ENCODE results near the gene RNF144B. TPM values are rescaled to one million over a fixed set of nuclear protein-coding genes. Genes with fewer than 3 reads are reported as not detected.
"Not testable (repeated sequence)": the region's sequence is repeated elsewhere in the genome, so short reads cannot be mapped to it uniquely, and the experiment has no call there.

RNF144B gene
- total RNA-seq, 1 donor from 2014 or later = not detected

GRCh38 chr6:18352001-18352400, 35.1 kb upstream of the RNF144B start:
- Mint-ChIP-seq H3K4me1 (ENCODE audit: low read depth, unreplicated experiment) (no peaks in the 10 kb centered on the region), H3K27ac (ENCODE audit: unreplicated experiment) (no peak overlapping the region)

GRCh38 chr6:18352842-18353241, 34.3 kb upstream of the RNF144B start:
- no peaks in the 10 kb centered on the region for H3K4me1 Mint-ChIP-seq (ENCODE audit: low read depth, unreplicated experiment)
- DNase-seq = no peak
- H3K27me3 Mint-ChIP-seq (ENCODE audit: unreplicated experiment) = no peaks in the 10 kb centered on the region
- no peak overlapping the region for H3K4me3 Mint-ChIP-seq (ENCODE audit: unreplicated experiment)
- no peak overlapping the region for H3K27ac Mint-ChIP-seq (ENCODE audit: unreplicated experiment)
- no peak for TF ChIP-seq CTCF (IDR thresholded peaks at IDR 0.05; ENCODE audit: partially characterized antibody, unreplicated experiment)
- no peaks in the 10 kb centered on the region for H3K9me3 Mint-ChIP-seq (ENCODE audit: unreplicated experiment)
- H3K36me3 Mint-ChIP-seq (ENCODE audit: unreplicated experiment) = no peaks in the 10 kb centered on the region

More at GRCh38 chr6:18352001-18352400, 35.1 kb upstream of the RNF144B start:
- no peak for DNase-seq
- no peaks in the 10 kb centered on the region for H3K9me3 Mint-ChIP-seq (ENCODE audit: unreplicated experiment)
- H3K4me3 Mint-ChIP-seq (ENCODE audit: unreplicated experiment) = no peak overlapping the region
- no peaks in the 10 kb centered on the region for H3K36me3 Mint-ChIP-seq (ENCODE audit: unreplicated experiment)
- TF ChIP-seq CTCF (IDR thresholded peaks at IDR 0.05; ENCODE audit: partially characterized antibody, unreplicated experiment) = no peak
- no peaks in the 10 kb centered on the region for H3K27me3 Mint-ChIP-seq (ENCODE audit: unreplicated experiment)

GRCh38 chr6:18353251-18353650, 33.9 kb upstream of the RNF144B start:
- Mint-ChIP-seq H3K9me3 (ENCODE audit: unreplicated experiment) (no peaks in the 10 kb centered on the region), H3K4me1 (ENCODE audit: low read depth, unreplicated experiment) (no peaks in the 10 kb centered on the region), H3K27me3 (ENCODE audit: unreplicated experiment) (no peaks in the 10 kb centered on the region), H3K36me3 (ENCODE audit: unreplicated experiment) (peaks cover 3% of the 10 kb centered on the region), H3K4me3 (ENCODE audit: unreplicated experiment) (no peak overlapping the region), H3K27ac (ENCODE audit: unreplicated experiment) (no peak overlapping the region)
- no peak for TF ChIP-seq CTCF (IDR thresholded peaks at IDR 0.05; ENCODE audit: partially characterized antibody, unreplicated experiment)
- no peak for DNase-seq

GRCh38 chr6:18357546-18357945, 29.6 kb upstream of the RNF144B start:
- H3K36me3 Mint-ChIP-seq (ENCODE audit: unreplicated experiment); H3K27me3 Mint-ChIP-seq (ENCODE audit: unreplicated experiment); H3K4me3 Mint-ChIP-seq (ENCODE audit: unreplicated experiment); H3K9me3 Mint-ChIP-seq (ENCODE audit: unreplicated experiment); DNase-seq; H3K4me1 Mint-ChIP-seq (ENCODE audit: low read depth, unreplicated experiment); H3K27ac Mint-ChIP-seq (ENCODE audit: unreplicated experiment): not testable (repeated sequence)

- H3K36me3 Mint-ChIP-seq (ENCODE audit: unreplicated experiment) = peaks cover 6% of the 10 kb centered on the region
- DNase-seq = no peak
- H3K27ac Mint-ChIP-seq (ENCODE audit: unreplicated experiment) = no peak overlapping the region
- no peak overlapping the region for H3K4me3 Mint-ChIP-seq (ENCODE audit: unreplicated experiment)
- H3K27me3 Mint-ChIP-seq (ENCODE audit: unreplicated experiment) = peaks cover 1% of the 10 kb centered on the region
- no peaks in the 10 kb centered on the region for H3K4me1 Mint-ChIP-seq (ENCODE audit: low read depth, unreplicated experiment)
- no peak for TF ChIP-seq CTCF (IDR thresholded peaks at IDR 0.05; ENCODE audit: partially characterized antibody, unreplicated experiment)
- peaks cover 2% of the 10 kb centered on the region for H3K9me3 Mint-ChIP-seq (ENCODE audit: unreplicated experiment)
Observed at GRCh38 chr6:18359237-18359885, 27.8 kb upstream of the RNF144B start.

Data from glutamatergic neuron (in vitro differentiated cells).